Aorta (tissue), 5 donors: ENCODE data around the gene SOD3. TPM values are rescaled to one million over a fixed set of nuclear protein-coding genes. Genes with fewer than 3 reads are reported as not detected.

Experiments
- ATAC-seq: fragments of 200-7000 bp; cut with Tn5 transposase; one replicate; pipeline ENCODE4 v1.9.1; 2022; ENCODE audit warnings: moderate library complexity; ENCODE audit not compliant: low FRiP score
- DNase-seq, 2 donors: peaks; one replicate each; pipeline ENCODE4 v3.0.0-alpha.2; 2020
- H3K27ac ChIP-seq, 2 donors: one replicate each; pipeline ENCODE4 v1.5.1; 2013; ENCODE audit warnings: low read length in 2 of 2, mild to moderate bottlenecking in 2 of 2, moderate library complexity in 2 of 2, control low read depth in 1 of 2, inconsistent platforms in 1 of 2, low read depth in 1 of 2
- H3K27me3 ChIP-seq, 2 donors: one replicate each; pipeline ENCODE4 v1.6.1; 2013; ENCODE audit warnings: control low read depth in 1 of 2, low read length in 1 of 2, mild to moderate bottlenecking in 1 of 2, moderate library complexity in 1 of 2; ENCODE audit not compliant: insufficient read depth in 2 of 2, control insufficient read depth in 1 of 2
- H3K36me3 ChIP-seq, 2 donors: one replicate each; pipeline ENCODE4 v1.6.1; 2013; ENCODE audit warnings: control low read depth in 1 of 2, low read length in 1 of 2, mild to moderate bottlenecking in 1 of 2; ENCODE audit not compliant: insufficient read depth in 2 of 2, control insufficient read depth in 1 of 2
- H3K4me1 ChIP-seq, 2 donors: one replicate each; pipeline ENCODE4 v1.6.1; 2013; ENCODE audit warnings: low read length in 2 of 2, control low read depth in 1 of 2, mild to moderate bottlenecking in 1 of 2, moderate library complexity in 1 of 2; ENCODE audit not compliant: insufficient read depth in 2 of 2, control insufficient read depth in 1 of 2
- H3K4me3 ChIP-seq, 2 donors: one replicate each; pipeline ENCODE4 v1.5.1; 2013; ENCODE audit warnings: low read length in 2 of 2, control low read depth in 1 of 2, mild to moderate bottlenecking in 1 of 2
- H3K9me3 ChIP-seq: one replicate; pipeline ENCODE4 v1.6.1; 2013; ENCODE audit warnings: mild to moderate bottlenecking, low read length; ENCODE audit not compliant: control insufficient read depth
- WGBS, 2 donors: extraction: QIAGEN DNeasy Blood & Tissue Kit; methylation state at CpG; one replicate each; pipeline ENCODE4 v1.1.7; 2013; 5-methylcytosine and 5-hydroxymethylcytosine counted together
- intact Hi-C, 2 donors: fragments of 100-400 bp; cut with DNase I; formaldehyde crosslinking; loops; one replicate each; pipeline versions ENCODE4 v1.14.2 to v1.15.0; 2022
- polyA plus RNA-seq, 2 donors: library from polyadenylated mRNA; stranded (reverse); fragments of 200-250 nt; gene quantifications; one replicate each; pipeline ENCODE4 v1.2.3, GENCODE V29; 2013
- total RNA-seq, 2 donors: library from RNA; stranded (reverse); fragmentation: NEBNext Ultra II Directional; extraction: Animal tissue kit (Norgen Biotek cat#: 25700); gene quantifications; one replicate each; pipeline ENCODE4 v1.2.1, GENCODE V29; 2021
- donor health status: healthy with polysubstance abuse.
- donor health status: Bipolar disorder and iron deficiency.
- donor health status: DM: no; HTN: no; CAD: no.
- donor health status: DM: no; HTN: no; CAD: no.
- donor health status: DM: yes; HTN: yes; CAD: no.

SOD3 gene
- total and polyA plus RNA-seq, 4 donors = 108 to 380 (median 335) TPM

DNA sequence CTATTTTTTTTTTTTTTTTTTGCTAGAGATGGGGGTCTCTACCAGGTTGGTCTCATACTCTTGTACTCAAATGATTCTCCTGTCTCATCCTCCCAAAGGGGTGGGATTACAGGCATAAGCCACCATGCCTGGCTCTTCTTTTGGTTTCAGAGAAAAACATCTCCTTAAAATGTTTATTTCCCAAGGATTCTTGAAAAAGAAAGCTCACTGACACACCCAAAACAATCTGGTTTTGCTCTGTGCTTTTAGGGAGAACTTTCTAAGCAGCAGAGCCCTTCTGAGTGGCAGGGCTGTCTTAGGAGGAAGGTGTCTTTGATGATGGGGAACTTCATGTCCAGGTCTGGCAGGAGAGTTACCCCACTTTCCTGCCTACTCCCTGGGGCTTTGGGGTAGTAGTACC lies 1.2 kb downstream of the SOD3 start:
- Histone ChIP-seq H3K27me3 (no peaks in the 10 kb centered on the region), H3K4me3 (peak overlapping the region in 1 of 2 donors; percentile 9), H3K27ac (no peak overlapping the region), H3K9me3 (no peaks in the 10 kb centered on the region), H3K4me1 (peaks cover 4 to 5% of the 10 kb centered on the region in 2 donors), H3K36me3 (no peaks in the 10 kb centered on the region)
- intact Hi-C loops = loop anchor here (1.0 to 10.0 kb wide), 5 partner anchors 41 to 312 kb away; no protein-coding TSS in a partner anchor
- no peak for DNase-seq
- no peak for ATAC-seq

DNA sequence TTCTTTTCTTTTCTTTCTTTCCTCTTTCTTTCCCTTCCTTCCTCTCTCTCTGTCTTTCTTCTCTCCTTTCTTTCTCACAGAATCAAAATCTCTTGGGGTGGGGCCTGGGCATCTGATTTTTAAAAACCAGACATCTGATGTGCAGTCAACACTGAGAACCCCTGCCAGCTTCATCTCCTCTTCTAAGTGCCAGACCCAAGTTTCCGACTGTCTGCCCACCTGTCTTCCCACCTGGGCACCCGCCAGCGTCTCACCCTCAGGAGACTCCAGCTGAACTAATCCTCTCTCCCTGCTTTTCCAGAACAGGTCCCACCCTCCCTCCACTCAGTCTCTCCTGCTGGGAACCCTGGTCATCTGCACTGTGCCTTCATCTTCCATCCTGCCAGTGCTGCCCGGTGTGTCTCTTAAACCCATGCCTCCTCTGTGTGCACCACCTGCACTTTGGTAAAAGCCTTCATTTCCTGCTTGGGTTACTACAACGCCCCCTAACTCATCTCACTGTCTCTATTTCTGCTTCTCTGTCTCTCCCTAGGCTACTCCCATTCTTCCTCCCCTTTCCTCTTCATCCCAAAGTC lies 2.8 kb downstream of the SOD3 start:
- Histone ChIP-seq H3K4me3 (no peak overlapping the region), H3K36me3 (no peaks in the 10 kb centered on the region), H3K4me1 (peaks cover 5 to 8% of the 10 kb centered on the region in 2 donors), H3K9me3 (no peaks in the 10 kb centered on the region), H3K27me3 (no peaks in the 10 kb centered on the region), H3K27ac (peak overlapping the region in 1 of 2 donors; percentile 17)
- no peak for DNase-seq
- intact Hi-C loops = loop anchor here (5.0 to 10.0 kb wide), 4 partner anchors 39 to 313 kb away; no protein-coding TSS in a partner anchor
- ATAC-seq = no peak
- 69% methylated on average over 5 of the region's 5 CpGs for WGBS, 2 donors

DNA sequence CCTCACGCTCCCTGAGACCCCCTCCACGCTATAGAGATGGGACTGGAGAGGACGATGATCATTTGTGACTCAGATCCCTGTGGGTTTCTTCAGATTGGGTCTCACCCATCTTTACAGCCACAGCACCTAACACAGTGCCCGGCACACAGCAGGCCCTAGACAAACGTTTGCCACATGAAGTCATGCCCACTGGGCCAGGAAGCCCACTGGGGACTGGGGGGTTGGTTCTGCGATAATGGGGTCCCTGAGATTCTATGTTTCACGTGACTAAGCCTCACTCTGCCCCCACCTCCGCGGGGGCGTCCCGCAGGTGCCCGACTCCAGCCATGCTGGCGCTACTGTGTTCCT lies 3.8 kb downstream of the SOD3 start:
- H3K4me1 ChIP-seq = peaks cover 5 to 8% of the 10 kb centered on the region in 2 donors
- intact Hi-C loops = loop anchor here (5.0 to 10.0 kb wide), 4 partner anchors 38 to 314 kb away; no protein-coding TSS in a partner anchor
- DNase-seq = no peak
- no peaks in the 10 kb centered on the region for H3K36me3 ChIP-seq
- WGBS, 2 donors = 84 to 87% methylated on average over 13 of the region's 13 CpGs
- no peak for ATAC-seq
- H3K27ac ChIP-seq = no peak overlapping the region
- no peak overlapping the region for H3K4me3 ChIP-seq
- H3K9me3 ChIP-seq = no peaks in the 10 kb centered on the region
- H3K27me3 ChIP-seq = no peaks in the 10 kb centered on the region

DNA sequence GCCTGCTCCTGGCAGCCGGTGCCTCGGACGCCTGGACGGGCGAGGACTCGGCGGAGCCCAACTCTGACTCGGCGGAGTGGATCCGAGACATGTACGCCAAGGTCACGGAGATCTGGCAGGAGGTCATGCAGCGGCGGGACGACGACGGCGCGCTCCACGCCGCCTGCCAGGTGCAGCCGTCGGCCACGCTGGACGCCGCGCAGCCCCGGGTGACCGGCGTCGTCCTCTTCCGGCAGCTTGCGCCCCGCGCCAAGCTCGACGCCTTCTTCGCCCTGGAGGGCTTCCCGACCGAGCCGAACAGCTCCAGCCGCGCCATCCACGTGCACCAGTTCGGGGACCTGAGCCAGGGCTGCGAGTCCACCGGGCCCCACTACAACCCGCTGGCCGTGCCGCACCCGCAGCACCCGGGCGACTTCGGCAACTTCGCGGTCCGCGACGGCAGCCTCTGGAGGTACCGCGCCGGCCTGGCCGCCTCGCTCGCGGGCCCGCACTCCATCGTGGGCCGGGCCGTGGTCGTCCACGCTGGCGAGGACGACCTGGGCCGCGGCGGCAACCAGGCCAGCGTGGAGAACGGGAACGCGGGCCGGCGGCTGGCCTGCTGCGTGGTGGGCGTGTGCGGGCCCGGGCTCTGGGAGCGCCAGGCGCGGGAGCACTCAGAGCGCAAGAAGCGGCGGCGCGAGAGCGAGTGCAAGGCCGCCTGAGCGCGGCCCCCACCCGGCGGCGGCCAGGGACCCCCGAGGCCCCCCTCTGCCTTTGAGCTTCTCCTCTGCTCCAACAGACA lies 4.4 kb downstream of the SOD3 start:
- ATAC-seq = no peak
- intact Hi-C loops = loop anchor here (5.0 to 10.0 kb wide), 6 partner anchors 38 to 315 kb away; no protein-coding TSS in a partner anchor
- Histone ChIP-seq H3K27ac (no peak overlapping the region), H3K4me1 (peaks cover 5 to 8% of the 10 kb centered on the region in 2 donors), H3K27me3 (no peaks in the 10 kb centered on the region), H3K9me3 (no peaks in the 10 kb centered on the region), H3K4me3 (no peak overlapping the region), H3K36me3 (no peaks in the 10 kb centered on the region)
- peak in 1 of 2 donors; percentile 75 for DNase-seq
- WGBS, 2 donors = 69 to 71% methylated on average over 103 of the region's 103 CpGs

DNA sequence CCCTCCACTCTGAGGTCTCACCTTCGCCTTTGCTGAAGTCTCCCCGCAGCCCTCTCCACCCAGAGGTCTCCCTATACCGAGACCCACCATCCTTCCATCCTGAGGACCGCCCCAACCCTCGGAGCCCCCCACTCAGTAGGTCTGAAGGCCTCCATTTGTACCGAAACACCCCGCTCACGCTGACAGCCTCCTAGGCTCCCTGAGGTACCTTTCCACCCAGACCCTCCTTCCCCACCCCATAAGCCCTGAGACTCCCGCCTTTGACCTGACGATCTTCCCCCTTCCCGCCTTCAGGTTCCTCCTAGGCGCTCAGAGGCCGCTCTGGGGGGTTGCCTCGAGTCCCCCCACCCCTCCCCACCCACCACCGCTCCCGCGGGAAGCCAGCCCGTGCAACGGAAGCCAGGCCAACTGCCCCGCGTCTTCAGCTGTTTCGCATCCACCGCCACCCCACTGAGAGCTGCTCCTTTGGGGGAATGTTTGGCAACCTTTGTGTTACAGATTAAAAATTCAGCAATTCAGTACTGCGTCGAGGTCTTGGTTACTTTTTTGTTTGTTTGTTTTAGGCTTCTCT lies 5.0 kb downstream of the SOD3 start:
- H3K4me1 ChIP-seq = peaks cover 5 to 8% of the 10 kb centered on the region in 2 donors
- no peaks in the 10 kb centered on the region for H3K27me3 ChIP-seq
- H3K4me3 ChIP-seq = no peak overlapping the region
- WGBS, 2 donors = 57 to 60% methylated on average over 25 of the region's 25 CpGs
- DNase-seq (no peak), ATAC-seq (no peak)
- intact Hi-C loops = loop anchor here in 1 of 2 donors (10.0 kb wide), 2 partner anchors 174 to 246 kb away; no protein-coding TSS in a partner anchor
- H3K36me3 ChIP-seq = no peaks in the 10 kb centered on the region
- H3K9me3 ChIP-seq = no peaks in the 10 kb centered on the region
- H3K27ac ChIP-seq = no peak overlapping the region

DNA sequence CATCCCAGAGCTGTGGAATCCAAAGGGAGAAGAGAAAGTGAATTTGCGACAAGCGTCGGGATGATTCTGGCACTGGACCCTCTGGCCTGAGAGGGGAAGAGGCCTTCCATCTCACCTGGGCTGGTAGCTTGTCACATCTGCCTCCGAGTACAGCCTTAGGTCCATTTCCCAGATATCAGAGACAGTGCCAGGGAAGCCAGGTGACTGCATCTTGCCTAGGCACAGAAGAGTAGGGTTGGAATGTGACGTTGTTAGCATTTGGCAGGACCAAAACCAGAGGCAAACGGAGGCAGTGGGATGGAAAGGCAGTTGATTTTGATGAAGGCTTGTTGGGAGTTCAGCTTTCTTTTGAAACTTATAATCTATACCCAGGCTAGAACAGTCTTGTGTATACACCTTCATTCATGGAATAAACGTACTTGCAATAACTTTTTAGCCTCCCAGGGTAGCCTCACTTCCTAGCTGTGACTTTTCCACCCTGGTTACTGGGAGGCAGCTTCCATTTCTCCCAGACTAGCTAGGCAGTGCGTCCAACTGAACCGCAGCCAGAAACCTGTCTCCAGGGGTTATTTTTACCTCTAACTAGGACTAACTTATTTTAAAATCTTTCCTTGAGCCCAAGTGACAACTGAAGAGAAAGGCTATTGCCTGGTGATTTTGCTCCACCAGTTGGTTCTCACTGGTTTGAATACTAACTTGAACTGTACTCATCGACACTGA lies 5.9 kb downstream of the SOD3 start:
- no peaks in the 10 kb centered on the region for H3K9me3 ChIP-seq
- peaks cover 5 to 8% of the 10 kb centered on the region in 2 donors for H3K4me1 ChIP-seq
- ATAC-seq (peak; percentile 27), DNase-seq (peak in 1 of 2 donors; percentile 79)
- WGBS, 2 donors = 25 to 34% methylated on average over 10 of the region's 10 CpGs
- H3K4me3 ChIP-seq = no peak overlapping the region
- no peaks in the 10 kb centered on the region for H3K36me3 ChIP-seq
- H3K27ac ChIP-seq = peak overlapping the region; percentile 6 to 90
- intact Hi-C loops = loop anchor here in 1 of 2 donors (10.0 kb wide), 2 partner anchors 174 to 246 kb away; no protein-coding TSS in a partner anchor
- no peaks in the 10 kb centered on the region for H3K27me3 ChIP-seq

DNA sequence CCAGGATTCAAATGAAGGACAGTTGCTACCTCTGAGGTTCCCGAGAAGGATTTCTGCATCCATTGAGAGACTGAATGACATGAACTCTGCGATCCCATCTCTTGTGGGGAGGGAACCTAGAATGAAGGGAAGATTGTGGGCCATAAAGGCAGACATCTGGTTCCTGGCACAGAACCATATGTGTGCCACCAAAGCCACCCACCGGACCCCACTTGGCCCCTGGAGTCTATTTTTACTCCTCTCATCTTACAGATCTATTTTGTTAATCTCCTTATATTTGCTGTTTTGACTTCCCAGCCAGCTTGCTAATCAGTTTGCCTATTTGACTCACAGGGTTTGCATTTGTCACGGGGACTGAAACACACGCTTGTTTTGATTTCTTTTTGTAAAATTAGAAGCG lies 7.3 kb downstream of the SOD3 start:
- ATAC-seq (no peak), DNase-seq (no peak)
- intact Hi-C loops = loop anchor here in 1 of 2 donors (1.0 to 10.0 kb wide), 3 partner anchors 55 to 248 kb away; no protein-coding TSS in a partner anchor
- Histone ChIP-seq H3K36me3 (no peaks in the 10 kb centered on the region), H3K4me3 (no peak overlapping the region), H3K27me3 (no peaks in the 10 kb centered on the region), H3K9me3 (no peaks in the 10 kb centered on the region), H3K4me1 (peaks cover 2 to 10% of the 10 kb centered on the region in 2 donors), H3K27ac (no peak overlapping the region)
- 19 to 28% methylated on average over 6 of the region's 6 CpGs for WGBS, 2 donors

DNA sequence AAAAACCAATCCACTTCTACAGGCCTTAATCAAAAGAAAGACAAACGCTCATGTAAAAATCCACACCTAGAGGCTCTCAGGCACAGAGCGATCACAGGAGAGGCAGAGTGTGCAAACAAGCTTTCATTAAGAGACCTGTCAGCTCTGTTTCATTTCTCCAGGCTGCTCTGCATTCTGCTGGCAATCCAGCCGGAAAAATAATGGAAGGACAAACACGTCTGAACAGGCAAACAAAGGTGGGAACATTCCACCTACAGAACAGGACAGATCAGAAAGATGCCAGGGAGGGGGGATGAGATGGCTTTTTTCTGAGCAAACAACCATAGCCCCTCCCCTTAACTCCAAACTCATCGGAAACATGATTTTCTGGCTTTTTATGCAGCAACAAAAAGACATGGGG lies 9.7 kb downstream of the SOD3 start:
- intact Hi-C loops = loop anchor here in 1 of 2 donors (10.0 kb wide), 2 partner anchors 170 to 250 kb away; no protein-coding TSS in a partner anchor
- ATAC-seq = no peak
- H3K27me3 ChIP-seq = no peaks in the 10 kb centered on the region
- H3K4me3 ChIP-seq = no peak overlapping the region
- peaks cover 5 to 10% of the 10 kb centered on the region in 2 donors for H3K4me1 ChIP-seq
- whole genome bisulfite sequencing, 2 donors = 76 to 93% methylated on average over 5 of the region's 5 CpGs
- no peaks in the 10 kb centered on the region for H3K36me3 ChIP-seq
- DNase-seq = no peak
- H3K9me3 ChIP-seq = no peaks in the 10 kb centered on the region
- H3K27ac ChIP-seq = no peak overlapping the region
